ENCODE data around the gene VPREB1. TPM values are rescaled to one million over a fixed set of nuclear protein-coding genes. Genes with fewer than 3 reads are reported as not detected.

VPREB1 gene, protein sequence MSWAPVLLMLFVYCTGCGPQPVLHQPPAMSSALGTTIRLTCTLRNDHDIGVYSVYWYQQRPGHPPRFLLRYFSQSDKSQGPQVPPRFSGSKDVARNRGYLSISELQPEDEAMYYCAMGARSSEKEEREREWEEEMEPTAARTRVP
- not detected for total RNA-seq

DNA sequence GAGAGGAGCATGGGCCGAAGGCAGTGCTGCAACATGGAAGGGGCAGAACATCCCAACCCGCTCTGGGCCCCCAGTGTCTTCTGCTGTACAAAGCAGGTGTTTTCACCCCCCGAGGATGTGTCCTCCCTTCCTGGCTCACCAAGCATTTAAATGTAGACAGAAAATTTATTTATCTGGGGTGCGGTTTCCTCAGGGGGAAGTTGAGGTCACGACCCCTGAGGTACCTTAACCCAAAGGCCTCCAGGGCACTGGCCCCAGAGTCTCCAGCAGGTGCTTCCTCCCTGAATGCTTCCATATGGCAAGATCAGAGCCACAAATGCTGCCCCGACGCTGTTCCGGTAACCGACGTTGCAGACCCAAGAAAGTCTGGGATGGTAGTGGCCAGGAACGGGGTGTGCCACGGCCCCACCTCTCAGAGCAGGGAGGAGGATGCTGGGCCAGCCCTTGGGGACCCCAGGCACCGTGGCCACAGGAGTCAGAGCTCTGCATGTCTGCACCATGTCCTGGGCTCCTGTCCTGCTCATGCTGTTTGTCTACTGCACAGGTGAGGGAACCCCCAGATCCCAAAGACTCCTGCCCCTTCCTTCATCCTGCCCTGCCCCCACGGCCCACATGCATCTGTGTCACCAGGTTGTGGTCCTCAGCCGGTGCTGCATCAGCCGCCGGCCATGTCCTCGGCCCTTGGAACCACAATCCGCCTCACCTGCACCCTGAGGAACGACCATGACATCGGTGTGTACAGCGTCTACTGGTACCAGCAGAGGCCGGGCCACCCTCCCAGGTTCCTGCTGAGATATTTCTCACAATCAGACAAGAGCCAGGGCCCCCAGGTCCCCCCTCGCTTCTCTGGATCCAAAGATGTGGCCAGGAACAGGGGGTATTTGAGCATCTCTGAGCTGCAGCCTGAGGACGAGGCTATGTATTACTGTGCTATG lies at the start of gene VPREB1:
TSS of gene VPREB1 (plus strand) at position 471 of the 935 bp plus-strand sequence. CDS start at position 499, 28 bp downstream.
- no peak for TF ChIP-seq POLR2AphosphoS5 (IDR thresholded peaks at IDR 0.05)
- TF ChIP-seq POLR2A (IDR thresholded peaks at IDR 0.05) = no peak
- TF ChIP-seq, protein P1, sequence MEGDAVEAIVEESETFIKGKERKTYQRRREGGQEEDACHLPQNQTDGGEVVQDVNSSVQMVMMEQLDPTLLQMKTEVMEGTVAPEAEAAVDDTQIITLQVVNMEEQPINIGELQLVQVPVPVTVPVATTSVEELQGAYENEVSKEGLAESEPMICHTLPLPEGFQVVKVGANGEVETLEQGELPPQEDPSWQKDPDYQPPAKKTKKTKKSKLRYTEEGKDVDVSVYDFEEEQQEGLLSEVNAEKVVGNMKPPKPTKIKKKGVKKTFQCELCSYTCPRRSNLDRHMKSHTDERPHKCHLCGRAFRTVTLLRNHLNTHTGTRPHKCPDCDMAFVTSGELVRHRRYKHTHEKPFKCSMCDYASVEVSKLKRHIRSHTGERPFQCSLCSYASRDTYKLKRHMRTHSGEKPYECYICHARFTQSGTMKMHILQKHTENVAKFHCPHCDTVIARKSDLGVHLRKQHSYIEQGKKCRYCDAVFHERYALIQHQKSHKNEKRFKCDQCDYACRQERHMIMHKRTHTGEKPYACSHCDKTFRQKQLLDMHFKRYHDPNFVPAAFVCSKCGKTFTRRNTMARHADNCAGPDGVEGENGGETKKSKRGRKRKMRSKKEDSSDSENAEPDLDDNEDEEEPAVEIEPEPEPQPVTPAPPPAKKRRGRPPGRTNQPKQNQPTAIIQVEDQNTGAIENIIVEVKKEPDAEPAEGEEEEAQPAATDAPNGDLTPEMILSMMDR (IDR thresholded peaks at IDR 0.05) = no peak
- TF ChIP-seq EP300 (IDR thresholded peaks at IDR 0.05) = no peak
- Histone ChIP-seq H3K9me3 (no peaks in the 10 kb centered on the region), H3K36me3 (no peaks in the 10 kb centered on the region), H3K4me1 (no peaks in the 10 kb centered on the region), H3K27ac (no peak within 1 kb of the TSS), H3K27me3 (no peaks in the 10 kb centered on the region), H3K4me3 (no peak within 1 kb of the TSS)
- 61 to 65% methylated on average over 13 to 20 of the region's 25 CpGs for WGBS, 2 donors
- DNase-seq (peak in 1 of 2 donors; percentile 54), ATAC-seq (ENCODE audit: low FRiP score in 2 of 2) (no peak)

DNA sequence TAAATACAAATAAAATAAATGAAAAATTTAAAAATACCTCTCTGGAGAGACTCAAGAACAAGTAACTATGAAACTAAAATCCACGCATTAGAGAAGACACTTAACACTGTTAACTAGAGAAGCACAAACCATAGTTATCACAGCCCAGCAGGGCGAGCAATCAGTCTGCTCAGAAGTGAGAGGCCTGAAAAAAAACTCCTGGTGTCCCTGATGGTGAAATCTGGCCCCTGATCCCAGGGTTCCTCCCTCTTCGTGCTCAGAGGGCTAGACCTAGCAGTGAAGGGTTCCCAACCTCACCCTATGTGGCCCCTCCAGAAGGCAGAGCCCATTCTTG lies 49.7 kb upstream of the VPREB1 start:
- DNase-seq (no peak), ATAC-seq (ENCODE audit: low FRiP score in 2 of 2) (no peak)
- Histone ChIP-seq H3K36me3 (no peaks in the 10 kb centered on the region), H3K9me3 (no peaks in the 10 kb centered on the region), H3K4me1 (no peaks in the 10 kb centered on the region), H3K27me3 (no peaks in the 10 kb centered on the region), H3K27ac (no peak overlapping the region), H3K4me3 (no peak overlapping the region)
- TF ChIP-seq POLR2AphosphoS5 (IDR thresholded peaks at IDR 0.05) = no peak
- TF ChIP-seq POLR2A (IDR thresholded peaks at IDR 0.05) = no peak
- TF ChIP-seq, protein P1 (IDR thresholded peaks at IDR 0.05) = no peak
- no peak for TF ChIP-seq EP300 (IDR thresholded peaks at IDR 0.05)
- 45 to 52% methylated on average over 3 of the region's 3 CpGs for WGBS, 2 donors

DNA sequence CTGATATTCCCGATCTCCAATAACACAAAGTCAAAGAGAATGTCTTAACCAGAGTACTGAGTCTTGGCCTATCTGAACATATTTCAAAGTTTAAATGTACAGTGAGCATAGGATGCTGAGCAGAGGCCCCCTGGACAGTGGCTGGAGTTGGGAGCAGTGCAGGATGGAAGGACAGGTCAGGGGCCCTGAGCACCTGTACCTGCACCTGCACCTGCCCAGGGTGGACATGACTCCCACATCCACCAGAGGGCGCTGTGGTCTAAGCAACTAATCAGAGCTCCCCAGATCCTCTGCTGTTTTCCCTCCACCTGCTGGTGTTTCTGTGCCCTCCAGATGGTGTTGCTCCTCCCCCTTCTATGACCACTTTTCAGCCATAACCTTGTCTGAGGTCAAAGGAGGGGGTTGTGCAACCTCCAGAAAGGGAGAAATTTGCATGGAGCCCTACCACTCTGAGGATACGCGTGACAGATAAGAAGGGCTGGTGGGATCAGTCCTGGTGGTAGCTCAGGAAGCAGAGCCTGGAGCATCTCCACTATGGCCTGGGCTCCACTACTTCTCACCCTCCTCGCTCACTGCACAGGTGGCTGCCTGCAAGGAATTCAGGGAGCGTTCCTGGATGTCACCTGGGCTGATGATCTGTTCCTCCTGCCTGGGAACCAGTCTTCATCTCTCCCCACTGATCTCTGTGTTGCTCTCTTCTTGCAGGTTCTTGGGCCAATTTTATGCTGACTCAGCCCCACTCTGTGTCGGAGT lies 49.1 kb upstream of the VPREB1 start:
- 59 to 68% methylated on average over 6 to 7 of the region's 7 CpGs for WGBS, 2 donors
- Histone ChIP-seq H3K4me1 (no peaks in the 10 kb centered on the region), H3K4me3 (no peak overlapping the region), H3K27me3 (no peaks in the 10 kb centered on the region), H3K9me3 (no peaks in the 10 kb centered on the region), H3K27ac (no peak overlapping the region), H3K36me3 (no peaks in the 10 kb centered on the region)
- no peak for TF ChIP-seq EP300 (IDR thresholded peaks at IDR 0.05)
- TF ChIP-seq, protein P1 (IDR thresholded peaks at IDR 0.05) = peak; percentile 65 to 83 (median 78)
- no peak for TF ChIP-seq POLR2A (IDR thresholded peaks at IDR 0.05)
- no peak for TF ChIP-seq POLR2AphosphoS5 (IDR thresholded peaks at IDR 0.05)
- peak; percentile 76 to 88 for ATAC-seq (ENCODE audit: low FRiP score in 2 of 2)
- DNase-seq = peak in 1 of 2 donors; percentile 80

DNA sequence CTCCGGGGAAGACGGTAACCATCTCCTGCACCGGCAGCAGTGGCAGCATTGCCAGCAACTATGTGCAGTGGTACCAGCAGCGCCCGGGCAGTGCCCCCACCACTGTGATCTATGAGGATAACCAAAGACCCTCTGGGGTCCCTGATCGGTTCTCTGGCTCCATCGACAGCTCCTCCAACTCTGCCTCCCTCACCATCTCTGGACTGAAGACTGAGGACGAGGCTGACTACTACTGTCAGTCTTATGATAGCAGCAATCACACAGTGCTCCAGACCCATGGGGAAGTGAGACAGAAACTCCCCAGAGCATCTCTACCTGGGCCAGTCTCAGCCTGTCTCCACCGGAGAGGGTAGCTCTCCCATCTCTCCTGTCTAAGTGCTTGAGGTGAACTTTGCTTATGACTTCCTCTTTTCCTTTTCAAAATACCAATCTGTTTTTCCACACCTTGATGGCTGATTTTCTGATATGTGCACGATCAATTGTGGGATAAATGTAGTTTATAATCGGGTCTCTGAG lies 48.5 kb upstream of the VPREB1 start:
- DNase-seq (no peak), ATAC-seq (ENCODE audit: low FRiP score in 2 of 2) (no peak)
- no peaks in the 10 kb centered on the region for H3K36me3 ChIP-seq
- no peak overlapping the region for H3K27ac ChIP-seq
- 75 to 77% methylated on average over 10 of the region's 11 CpGs for WGBS, 2 donors
- no peaks in the 10 kb centered on the region for H3K4me1 ChIP-seq
- no peaks in the 10 kb centered on the region for H3K9me3 ChIP-seq
- no peaks in the 10 kb centered on the region for H3K27me3 ChIP-seq
- H3K4me3 ChIP-seq = no peak overlapping the region
- TF ChIP-seq POLR2A (IDR thresholded peaks at IDR 0.05) = no peak
- no peak for TF ChIP-seq POLR2AphosphoS5 (IDR thresholded peaks at IDR 0.05)
- TF ChIP-seq, protein P1 (IDR thresholded peaks at IDR 0.05) = no peak
- TF ChIP-seq EP300 (IDR thresholded peaks at IDR 0.05) = no peak
